GM19351 (cell line): ENCODE results near the gene PROS1.

Source experiments
- ATAC-seq: cut with Tn5 transposase; IDR thresholded peaks from one replicate; pipeline ENCODE4 v1.9.1; 2021; ENCODE audit warnings: mild to moderate bottlenecking, moderate library complexity; ENCODE audit not compliant: unreplicated experiment

The PROS1 gene

DNA sequence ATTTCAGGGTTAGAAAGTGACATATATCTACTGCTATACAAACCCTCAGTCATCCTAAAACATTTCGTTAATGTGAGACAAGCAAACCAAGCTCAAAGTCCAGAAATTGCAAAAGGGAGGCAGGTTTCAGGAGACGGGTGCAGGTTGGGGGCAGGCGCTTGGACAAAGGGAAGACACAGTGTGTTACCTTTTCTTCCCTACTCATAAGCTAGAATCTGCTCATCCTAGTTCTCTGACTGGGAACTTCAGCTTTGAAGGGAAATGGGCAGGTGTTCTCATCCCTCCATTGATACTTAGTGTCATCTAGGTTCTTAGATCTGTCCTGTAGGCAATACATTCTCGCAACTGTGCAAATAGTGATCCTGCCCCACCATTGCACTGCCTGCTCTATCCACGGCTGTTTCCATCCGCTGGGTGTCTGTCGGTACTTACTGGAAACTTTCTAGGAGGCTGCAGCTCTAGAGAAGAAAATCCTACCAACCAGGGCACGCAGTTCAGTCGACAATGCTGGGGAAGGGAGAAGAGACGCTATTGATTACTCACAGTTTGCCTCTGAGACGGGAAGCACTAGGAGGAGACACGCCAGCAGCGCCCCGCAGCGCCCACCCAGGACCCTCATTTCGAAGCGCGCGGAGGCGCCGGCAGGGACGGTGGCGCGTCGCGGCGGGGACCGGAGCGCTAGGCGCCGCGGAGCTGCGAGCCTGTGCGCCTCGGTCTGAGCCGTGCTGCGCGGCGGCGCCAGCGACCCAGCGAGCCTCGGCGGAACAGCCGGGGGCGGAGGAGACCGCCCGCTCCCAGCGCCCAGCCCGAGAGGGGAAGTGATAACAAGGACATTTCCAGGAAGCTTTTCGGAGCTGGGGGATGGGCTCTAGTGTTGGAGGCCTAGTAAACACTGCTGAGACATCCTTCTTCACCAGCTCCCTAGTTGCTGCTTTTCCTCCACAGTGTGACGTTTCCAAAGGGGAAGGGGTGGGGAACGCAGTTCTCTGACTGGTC is at the start of gene PROS1:
Gene PROS1 (minus strand): TSS at position 766 of the 996 bp plus-strand sequence. CDS start 147 bp downstream, at position 619.
- ATAC-seq: peak; percentile 89

DNA sequence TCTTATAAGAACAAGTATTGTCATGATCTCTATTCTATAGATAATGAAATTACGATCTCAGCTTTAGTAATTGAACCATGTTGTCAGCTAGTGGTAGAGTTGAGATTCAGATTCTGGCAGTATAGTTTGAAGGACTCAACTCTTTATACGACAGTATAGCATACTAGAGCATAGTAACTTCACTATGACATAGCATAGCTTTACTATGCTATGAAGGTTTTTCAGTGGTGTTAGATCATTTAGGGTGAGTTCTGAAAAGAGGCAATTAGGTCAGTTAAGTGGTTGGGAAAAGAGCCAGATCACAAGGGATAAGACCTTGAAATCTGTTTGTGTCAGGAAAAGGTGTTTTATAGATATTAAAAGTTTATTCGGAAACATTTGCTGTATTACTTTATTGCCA is 46.6 kb upstream of the PROS1 start:
- no peak for ATAC-seq

DNA sequence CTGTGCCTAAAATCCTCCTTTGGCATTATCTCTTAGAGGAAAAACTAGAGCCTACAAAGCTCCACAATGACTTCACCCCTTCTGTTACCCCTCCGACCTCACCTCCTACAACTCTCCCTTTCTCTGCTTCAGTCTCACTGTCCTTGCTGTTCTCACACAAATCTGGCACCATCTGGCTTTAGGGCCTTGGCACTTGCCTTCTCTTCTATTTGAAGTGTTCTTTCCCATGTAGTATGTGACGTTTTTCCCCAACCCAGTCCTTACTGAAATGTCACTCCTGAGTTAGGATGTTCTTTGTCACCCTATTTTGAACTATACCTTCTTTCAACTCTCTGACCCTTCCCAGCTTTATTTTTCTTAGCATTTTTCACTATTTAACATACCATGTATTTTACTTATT is 46.0 kb upstream of the PROS1 start:
- ATAC-seq: no peak

DNA sequence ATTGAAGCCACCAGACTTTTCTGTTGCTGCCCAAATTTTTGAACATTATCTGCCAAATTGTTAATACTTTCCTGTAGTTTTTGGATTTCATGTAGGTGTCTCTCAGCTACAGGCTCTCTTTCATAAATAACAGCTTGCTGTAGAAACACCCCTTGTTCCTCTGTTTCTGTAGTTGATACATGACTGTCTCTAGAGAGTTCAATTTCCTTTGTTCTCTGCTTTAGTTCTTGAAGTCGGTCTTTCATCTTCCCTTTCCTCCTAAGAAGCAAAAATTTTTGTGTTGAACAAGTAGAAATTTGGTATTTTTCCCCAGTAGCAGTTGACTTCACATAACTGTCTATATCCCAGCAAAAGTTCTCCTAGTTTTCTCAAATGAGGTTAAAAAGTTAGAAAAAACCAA is 41.3 kb upstream of the PROS1 start:
- ATAC-seq: no peak

DNA sequence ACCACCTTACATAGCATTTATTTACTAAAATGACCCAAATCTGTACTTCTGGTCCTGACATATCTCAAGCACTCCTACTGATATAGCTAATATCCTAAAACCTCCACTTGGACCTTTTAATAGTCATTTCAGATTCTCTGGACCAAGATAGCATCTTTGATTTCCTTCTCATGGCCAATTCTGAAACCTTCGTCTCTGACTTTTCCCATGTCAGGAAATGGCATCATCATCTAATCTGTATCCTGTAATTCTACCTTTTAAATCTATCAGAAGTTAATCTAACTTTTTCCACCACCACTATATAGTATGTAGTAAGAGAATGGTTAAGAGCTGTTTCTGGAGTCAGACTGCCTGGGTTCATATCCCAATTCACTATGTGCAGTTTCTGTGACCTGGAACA is 38.5 kb upstream of the PROS1 start:
- no peak for ATAC-seq

DNA sequence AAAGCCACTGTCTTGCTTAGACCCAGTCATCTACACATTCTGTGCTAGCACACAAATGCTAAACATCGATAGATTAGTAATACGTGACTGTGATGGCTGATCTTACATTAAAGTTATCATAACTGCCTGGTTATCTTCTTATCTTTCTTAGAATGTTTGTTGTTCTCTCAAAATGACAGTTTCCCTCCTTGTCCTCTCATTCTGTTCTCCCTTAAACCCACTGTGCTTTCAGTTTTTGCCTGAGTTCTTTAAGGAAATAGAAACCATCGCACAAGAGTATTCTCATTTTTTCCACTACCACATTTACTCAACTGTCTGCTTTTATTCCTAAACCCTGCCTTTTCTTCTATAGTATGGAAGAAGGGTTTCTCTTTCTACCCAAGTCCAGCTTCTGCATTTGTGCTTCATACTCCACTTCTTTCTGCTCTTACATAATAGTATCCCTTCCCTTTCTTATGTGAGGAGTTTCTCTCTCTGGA is 37.6 kb upstream of the PROS1 start:
- no peak for ATAC-seq

DNA sequence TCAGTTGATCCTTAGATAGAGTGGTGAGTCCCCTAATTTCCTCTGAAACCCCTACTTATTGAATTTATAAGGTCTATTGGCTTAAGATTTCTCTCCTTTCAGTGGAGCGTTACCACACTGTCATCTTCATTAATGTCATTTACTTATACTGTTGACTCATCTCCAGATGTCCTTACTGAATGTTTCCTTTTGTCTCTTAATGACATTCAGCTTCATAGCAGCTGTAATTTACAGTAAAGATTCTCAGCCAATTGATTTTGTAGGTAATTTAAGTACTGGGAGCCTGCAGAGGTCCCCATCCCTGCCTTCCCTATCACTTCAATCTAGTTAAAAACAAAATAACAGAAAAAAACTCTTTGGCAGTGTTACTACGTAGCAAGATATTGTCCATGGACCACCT is 35.9 kb upstream of the PROS1 start:
- no peak for ATAC-seq

DNA sequence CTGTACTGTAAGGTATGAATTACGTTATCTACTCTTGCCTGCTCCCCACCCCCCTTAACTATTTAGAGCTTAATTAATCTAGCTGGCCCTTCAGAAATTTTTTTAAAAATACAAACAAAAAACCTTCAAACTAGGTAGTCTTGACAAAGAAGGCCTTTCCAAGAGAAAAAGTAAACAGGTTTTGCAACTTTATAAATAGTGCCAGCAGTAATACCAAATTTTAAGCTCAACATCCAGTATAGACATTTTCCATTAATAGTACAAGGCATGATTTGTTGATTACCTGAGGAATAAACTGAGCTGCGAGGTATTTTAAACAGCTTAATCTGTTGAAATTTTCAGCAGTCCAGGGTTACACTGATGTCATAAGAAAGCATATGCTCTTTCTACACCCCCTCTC is 34.6 kb upstream of the PROS1 start:
- ATAC-seq: no peak

DNA sequence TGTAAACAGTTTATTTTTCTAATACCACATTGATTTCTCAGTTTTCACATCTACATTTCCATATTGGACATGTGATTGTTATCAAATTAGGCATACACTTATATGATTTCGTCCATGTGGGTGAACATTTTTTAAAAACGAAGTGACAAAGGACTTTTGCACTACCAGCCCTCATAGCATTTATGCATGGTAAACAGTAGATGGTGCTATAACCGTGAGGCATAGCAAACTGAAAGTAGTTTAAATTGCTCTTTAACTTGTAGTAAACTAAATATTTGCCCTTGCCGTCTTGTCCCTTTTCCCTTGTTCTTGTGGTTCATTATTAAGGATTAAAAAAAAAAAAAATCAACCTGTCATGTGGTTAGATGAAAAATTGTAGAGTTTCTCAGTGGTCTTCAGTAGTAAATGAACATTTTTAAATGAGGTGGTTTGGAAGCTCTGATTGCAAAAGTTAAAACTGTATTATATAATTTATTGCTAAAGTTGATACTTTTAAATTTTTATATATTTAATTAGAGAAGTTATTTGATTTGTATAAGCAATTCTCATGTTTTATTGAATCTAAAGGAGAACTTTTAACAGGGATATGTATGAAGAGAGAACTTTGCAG is 30.7 kb upstream of the PROS1 start:
- peak; percentile 94 for ATAC-seq

DNA sequence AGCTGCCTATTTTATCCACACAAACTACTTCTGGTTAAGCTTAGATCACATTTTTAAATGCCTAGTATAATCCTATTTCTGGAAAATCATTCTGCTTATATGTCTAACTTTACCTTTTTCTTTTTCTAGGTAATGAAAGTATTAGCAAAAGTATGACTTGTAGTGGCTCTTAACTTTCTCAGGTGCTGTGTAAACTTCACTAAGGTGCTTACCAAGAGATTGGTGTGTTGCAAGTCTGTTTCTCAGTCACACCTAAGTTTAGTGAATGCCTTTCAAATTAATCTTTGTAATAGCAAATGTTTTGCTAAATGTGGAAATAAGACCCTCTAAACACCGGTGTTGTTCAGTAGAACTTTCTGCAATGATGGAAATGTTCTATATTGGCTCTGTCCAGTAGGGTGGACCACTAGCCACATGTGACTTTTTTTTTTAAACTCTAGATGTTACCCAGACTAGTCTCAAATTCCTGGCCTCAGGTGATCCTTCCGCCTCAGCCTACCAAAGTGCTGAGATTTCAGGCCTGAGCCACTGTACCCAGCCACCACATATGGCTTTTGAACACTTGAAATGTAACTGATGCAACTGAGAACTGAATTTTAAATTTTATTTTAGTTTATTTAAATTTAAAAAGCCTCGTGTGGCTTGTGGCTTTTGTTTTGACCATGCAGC is 28.3 kb upstream of the PROS1 start:
- ATAC-seq: no peak

DNA sequence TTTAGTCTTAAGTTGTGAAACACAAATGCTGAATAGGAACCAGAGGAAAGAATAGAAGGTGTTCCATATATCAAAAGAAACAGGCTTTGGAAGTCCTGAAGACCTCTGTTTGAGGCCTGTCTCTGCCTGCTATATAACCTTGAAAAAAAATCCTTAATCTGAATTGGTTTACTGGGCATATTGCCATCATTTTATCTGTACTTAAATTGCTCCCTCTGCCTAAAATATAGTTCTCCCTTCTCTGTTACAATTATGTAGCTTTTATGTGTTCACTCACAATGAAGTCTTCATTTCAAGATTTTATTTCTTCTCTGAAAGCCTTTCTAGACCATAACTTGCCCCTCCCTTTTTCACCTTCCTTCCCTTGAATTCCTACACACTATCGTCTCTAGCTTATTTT is 27.5 kb upstream of the PROS1 start:
- no peak for ATAC-seq

DNA sequence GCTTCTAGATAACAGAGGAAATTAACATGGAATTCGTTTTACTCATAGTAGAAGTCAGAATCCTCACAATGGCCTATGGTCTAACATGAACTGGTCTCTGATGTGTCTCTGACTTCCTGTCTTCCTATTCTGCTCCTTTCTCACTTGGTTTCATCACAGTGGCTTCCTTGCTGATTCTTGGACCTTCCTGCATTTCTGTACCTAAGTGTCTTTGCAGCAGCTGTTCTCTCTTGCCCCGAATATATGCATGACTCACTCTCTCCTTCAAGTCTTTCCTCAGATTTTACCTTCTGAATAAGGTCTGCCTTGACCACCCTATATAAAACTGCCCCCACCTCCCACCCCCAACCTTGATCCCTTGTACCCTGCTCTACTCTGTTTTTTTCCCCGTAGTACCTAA is 20.4 kb upstream of the PROS1 start:
- ATAC-seq: no peak

DNA sequence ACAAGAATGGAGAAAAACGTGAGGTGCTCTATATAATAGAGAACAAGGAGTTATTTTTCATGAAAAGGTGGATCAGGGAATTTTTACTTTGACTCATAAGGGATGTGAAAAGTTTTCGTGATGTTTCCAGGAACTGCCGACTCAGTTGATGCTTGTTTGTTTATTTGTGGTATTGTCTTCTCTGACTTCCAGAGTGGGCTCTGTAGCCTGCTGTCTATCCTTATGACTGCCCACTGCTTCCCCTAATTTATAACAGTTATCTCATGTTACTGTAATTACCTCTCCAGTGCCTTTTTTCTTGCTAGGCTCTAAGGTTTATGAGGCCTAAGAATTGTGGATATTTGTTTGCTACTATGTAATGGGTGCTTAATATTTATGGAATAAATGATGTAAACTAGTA is 18.5 kb upstream of the PROS1 start:
- no peak for ATAC-seq

DNA sequence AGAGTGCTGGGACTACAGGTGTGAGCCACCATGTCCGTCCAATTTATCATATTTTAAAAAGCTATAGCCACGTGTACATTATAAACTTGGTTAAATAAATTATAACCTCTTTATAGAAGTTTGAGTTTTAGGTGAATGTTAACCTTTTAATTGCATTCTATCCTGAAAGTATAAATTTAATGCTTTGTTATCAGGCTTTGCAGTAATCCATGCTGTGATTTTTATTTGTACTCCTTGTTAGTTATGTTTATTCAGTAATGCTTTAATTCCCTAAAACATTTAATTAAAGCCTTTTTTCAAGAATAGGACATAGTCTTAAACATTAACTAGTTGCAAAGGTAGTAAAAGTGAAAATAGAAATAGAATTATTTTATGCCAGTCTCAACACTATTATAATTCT is 17.9 kb upstream of the PROS1 start:
- no peak for ATAC-seq

DNA sequence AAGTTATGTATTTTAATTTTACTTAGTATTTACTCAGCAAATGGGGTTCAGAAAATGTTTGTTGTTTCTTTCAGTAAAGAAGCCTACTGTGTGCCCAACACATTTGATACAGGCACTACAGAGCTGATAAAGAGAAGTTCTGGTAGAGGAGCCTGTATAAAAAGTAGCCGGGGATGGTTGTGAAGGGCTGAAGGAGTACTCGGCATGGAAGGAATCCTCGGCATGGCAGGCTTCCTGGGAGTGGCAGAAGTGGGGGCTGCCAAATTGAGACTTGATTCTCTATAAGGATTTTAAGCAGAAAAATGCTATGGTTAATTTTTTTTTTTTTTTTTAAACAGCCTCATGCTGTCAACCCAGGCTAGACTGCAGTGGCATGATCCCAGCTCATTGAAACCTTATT is 15.5 kb upstream of the PROS1 start:
- ATAC-seq: no peak

DNA sequence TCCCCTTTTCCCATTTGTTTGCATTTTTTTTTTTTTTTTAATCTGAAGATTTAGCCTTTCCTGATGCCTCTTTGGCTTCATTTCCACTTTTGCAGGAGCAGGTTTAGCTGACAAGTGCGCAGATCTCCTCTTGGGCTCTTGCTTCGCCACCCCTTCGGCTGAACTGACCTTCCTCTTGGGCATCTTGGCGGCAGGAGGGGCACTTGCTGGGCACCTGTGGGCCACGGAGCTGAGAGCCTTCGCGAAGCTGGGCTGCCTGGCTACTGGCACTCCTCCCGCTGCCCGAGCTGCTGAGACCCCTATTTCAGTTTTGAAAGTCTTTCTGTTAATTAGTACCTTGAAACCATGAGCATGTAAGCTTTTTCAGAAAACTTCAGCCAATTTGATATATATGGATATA is 15.1 kb upstream of the PROS1 start:
- ATAC-seq: no peak

DNA sequence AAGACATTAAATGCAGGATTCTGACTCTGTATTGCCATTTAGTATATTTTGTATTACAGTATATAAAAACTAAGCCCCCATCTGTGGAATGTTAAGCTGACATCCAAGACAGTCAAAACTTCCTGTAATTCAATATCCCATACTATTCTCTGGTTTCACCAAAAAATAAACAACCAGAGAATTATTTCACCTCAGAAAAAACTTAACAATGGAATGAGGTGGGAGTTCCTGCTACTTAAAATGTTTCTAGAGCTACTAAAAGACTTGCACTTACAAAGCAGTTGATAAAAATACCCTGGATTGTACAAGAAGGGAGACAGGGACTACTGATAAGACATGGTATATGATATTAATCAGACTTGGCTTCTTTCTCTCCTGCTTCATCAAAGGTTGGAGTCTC is 14.6 kb upstream of the PROS1 start:
- ATAC-seq: no peak

DNA sequence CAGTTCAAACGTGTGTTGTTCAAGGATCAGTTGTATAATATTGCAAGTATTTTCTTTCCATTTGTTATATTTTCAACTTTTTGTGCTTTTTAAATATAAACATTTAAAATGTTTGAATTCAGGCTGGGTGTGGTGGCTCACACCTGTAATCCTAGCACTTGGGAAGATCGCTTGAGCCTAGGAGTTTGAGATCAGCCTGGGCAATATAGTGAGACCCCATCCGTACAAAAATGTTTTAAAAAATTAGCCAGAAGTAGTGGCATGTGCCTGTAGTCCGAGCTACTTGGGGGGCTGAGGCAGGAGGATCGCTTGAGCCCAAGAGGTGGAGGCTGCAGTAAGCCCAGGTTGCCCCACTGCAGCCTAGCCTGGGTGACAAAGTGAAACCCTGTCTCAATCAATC is 10.9 kb upstream of the PROS1 start:
- no peak for ATAC-seq

DNA sequence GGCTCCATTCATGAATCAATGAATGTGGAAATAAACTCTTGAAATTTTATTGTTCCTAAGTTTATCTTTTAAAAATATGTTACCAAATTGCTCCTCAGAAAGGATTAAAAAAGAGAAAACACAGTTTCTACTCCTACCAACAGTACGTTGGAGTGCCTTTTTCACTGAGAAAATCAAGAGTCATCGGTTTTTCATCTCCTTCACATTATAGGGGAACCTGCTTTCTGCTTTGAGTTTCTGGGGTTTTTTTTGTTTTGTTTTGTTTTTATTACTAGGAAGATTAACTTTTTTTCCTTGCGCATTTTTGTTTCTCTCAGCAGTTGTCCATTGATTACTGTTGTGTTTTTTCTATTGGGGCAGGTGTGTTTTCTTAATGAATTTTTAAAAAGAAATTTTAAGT is 9.7 kb upstream of the PROS1 start:
- no peak for ATAC-seq

DNA sequence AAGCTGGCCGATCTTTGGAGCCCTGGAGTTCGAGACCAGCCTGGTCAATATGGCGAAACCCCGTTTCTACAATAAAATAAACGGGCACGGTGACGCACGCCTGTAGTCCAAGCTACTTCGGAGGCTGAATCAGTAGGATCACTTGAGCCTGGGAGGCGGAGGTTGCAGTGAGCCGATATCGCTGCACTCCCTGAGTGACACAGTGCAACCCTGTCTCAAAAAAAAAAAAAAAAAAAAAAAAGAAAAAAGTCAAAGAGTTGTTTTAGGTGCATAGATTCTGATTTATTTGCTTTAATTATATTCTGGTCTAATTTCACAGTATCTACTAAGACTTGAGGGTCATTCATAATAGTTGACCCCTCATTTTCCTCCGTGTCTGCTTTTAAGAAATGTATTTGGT is 8.0 kb upstream of the PROS1 start:
- ATAC-seq: no peak

DNA sequence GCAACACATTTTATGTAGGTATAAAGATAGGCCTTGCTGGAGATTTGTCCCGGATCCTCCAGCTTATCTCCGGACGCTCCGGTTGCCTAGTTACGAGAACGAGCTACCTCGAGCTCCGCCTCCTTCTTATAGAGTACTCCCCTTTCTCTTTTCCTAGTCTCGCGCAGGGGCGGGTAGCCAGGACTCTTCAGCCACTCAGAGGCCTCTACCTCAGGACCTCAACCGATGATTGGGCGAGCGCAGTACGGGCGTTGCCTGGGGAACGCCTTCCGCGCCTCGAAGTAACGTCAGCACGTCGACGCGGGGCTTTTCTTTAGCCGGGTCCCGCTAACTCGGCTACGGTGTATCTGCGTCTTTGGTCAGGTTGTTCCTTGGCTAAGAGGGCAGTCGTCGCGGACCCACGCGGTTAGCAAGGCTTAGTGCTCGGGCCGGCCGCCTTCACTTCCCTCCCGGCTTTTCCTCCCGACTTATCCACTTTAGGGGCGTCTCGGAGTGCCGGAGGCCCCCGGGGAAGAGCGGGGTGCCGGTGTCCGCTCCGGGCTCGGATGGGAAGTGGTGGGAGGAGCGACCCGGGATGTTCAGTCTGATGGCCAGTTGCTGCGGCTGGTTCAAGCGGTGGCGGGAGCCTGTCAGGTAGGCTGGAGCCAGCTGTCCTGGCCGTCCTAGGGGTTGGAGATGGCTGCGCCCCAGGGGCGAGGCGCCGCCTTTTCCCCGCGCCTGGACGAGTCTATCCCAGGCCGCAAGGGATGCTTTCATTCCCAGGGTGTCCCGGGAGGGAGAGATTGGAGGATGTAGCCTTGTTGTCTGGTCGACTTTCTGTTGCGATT is 6.4 kb upstream of the PROS1 start, which contains the start of gene ARL13B:
Gene ARL13B (plus strand): TSS at position 306 of the 827 bp plus-strand sequence. CDS start 269 bp downstream, at position 575.
- peak; percentile 99 for ATAC-seq
